Cerebellar nuclear complex (tissue), 1 donor: ENCODE measurements around the gene HPS4.

ENCODE experiments used
- DNase-seq, 2 experiments: peaks; one replicate each; lab custom pipeline; 2025; lab: John Stamatoyannopoulos, UW

HPS4 gene

GRCh38 chr22:26499188-26499703 lies 15.7 kb upstream of the HPS4 start:
- no peak for DNase-seq

- no peak for DNase-seq
Observed at GRCh38 chr22:26496456-26496855, 12.9 kb upstream of the HPS4 start.

- DNase-seq: no peak
Observed at GRCh38 chr22:26494506-26494905, 10.9 kb upstream of the HPS4 start.

GRCh38 chr22:26492220-26492619 lies 8.6 kb upstream of the HPS4 start:
- DNase-seq: no peak

- no peak for DNase-seq
Observed at GRCh38 chr22:26489447-26490036, 6.0 kb upstream of the HPS4 start.

- no peak for DNase-seq
Observed at GRCh38 chr22:26487996-26488395, 4.4 kb upstream of the HPS4 start.

- DNase-seq: no peak
Observed at GRCh38 chr22:26486394-26486793, 2.8 kb upstream of the HPS4 start.

- no peak for DNase-seq
Observed at GRCh38 chr22:26485806-26486390, 2.3 kb upstream of the HPS4 start.

GRCh38 chr22:26485013-26485412 lies 1.4 kb upstream of the HPS4 start:
- no peak for DNase-seq

GRCh38 chr22:26484360-26484706 lies 750 bp upstream of the HPS4 start:
- no peak for DNase-seq

- no peak for DNase-seq
Observed at GRCh38 chr22:26483043-26483438, 542 bp downstream of the HPS4 start.

GRCh38 chr22:26482161-26482560 lies 1.4 kb downstream of the HPS4 start:
- no peak for DNase-seq

- DNase-seq: no peak
Observed at GRCh38 chr22:26481694-26482093, 1.9 kb downstream of the HPS4 start.

GRCh38 chr22:26481112-26481693 lies 2.4 kb downstream of the HPS4 start:
- no peak for DNase-seq

- DNase-seq: no peak
Observed at GRCh38 chr22:26480611-26480932, 3.0 kb downstream of the HPS4 start.

- no peak for DNase-seq
Observed at GRCh38 chr22:26479792-26480610, 3.6 kb downstream of the HPS4 start.

- DNase-seq: peak in 1 of 2 experiments; percentile 63
Observed at GRCh38 chr22:26479043-26479791, 4.4 kb downstream of the HPS4 start.

- DNase-seq: no peak
Observed at GRCh38 chr22:26477341-26477731, 6.2 kb downstream of the HPS4 start.

GRCh38 chr22:26476705-26477340 lies 6.8 kb downstream of the HPS4 start:
- DNase-seq: no peak

GRCh38 chr22:26474682-26475081 lies 8.9 kb downstream of the HPS4 start:
- DNase-seq: no peak

- no peak for DNase-seq
Observed at GRCh38 chr22:26471522-26471921, 12.1 kb downstream of the HPS4 start.

- no peak for DNase-seq
Observed at GRCh38 chr22:26470807-26471206, 12.8 kb downstream of the HPS4 start.
